ENCODE results near the gene KRT81.
A peak's percentile ranks its signal among the peaks of the same experiment; 100 is the strongest.
"Not testable (repeated sequence)": the region's sequence is repeated elsewhere in the genome, so short reads cannot be mapped to it uniquely, and the experiment has no call there.

Gene KRT81

GRCh38 chr12:52252728-52253343 lies 38.5 kb downstream of the KRT81 start:
- no peak for DNase-seq (ENCODE audit: low read depth)
- H3K4me3 ChIP-seq (ENCODE audit: control insufficient read depth, low read depth, low read length), result no peak overlapping the region
- TF ChIP-seq CTCF (conservative IDR thresholded peaks at IDR 0.05; ENCODE audit: control insufficient read depth, insufficient read depth, low read depth, low read length), result no peak

GRCh38 chr12:52252175-52252615 lies 39.1 kb downstream of the KRT81 start:
- not testable (repeated sequence) for DNase-seq (ENCODE audit: low read depth); H3K4me3 ChIP-seq (ENCODE audit: control insufficient read depth, low read depth, low read length)
- peak; percentile 8 for TF ChIP-seq CTCF (conservative IDR thresholded peaks at IDR 0.05; ENCODE audit: control insufficient read depth, insufficient read depth, low read depth, low read length)

- no peak for DNase-seq (ENCODE audit: low read depth)
- TF ChIP-seq CTCF (conservative IDR thresholded peaks at IDR 0.05; ENCODE audit: control insufficient read depth, insufficient read depth, low read depth, low read length), result no peak
- H3K4me3 ChIP-seq (ENCODE audit: control insufficient read depth, low read depth, low read length), result no peak overlapping the region
Measured at GRCh38 chr12:52251367-52252051, 39.8 kb downstream of the KRT81 start.

GRCh38 chr12:52250048-52250990 lies 41.0 kb downstream of the KRT81 start:
- no peak overlapping the region for H3K4me3 ChIP-seq (ENCODE audit: control insufficient read depth, low read depth, low read length)
- TF ChIP-seq CTCF (conservative IDR thresholded peaks at IDR 0.05; ENCODE audit: control insufficient read depth, insufficient read depth, low read depth, low read length), result no peak
- DNase-seq (ENCODE audit: low read depth), result no peak

GRCh38 chr12:52249511-52250047 lies 41.8 kb downstream of the KRT81 start:
- no peak for DNase-seq (ENCODE audit: low read depth)
- no peak for TF ChIP-seq CTCF (conservative IDR thresholded peaks at IDR 0.05; ENCODE audit: control insufficient read depth, insufficient read depth, low read depth, low read length)
- no peak overlapping the region for H3K4me3 ChIP-seq (ENCODE audit: control insufficient read depth, low read depth, low read length)

Measured in fibroblast of mammary gland (primary cell).